Measurements from ENCODE around the gene C22orf15.

GRCh38 chr22:23750714-23751440 lies 11.9 kb upstream of the C22orf15 start, which contains the start of gene ZNF70:
- TF ChIP-seq, protein P1, sequence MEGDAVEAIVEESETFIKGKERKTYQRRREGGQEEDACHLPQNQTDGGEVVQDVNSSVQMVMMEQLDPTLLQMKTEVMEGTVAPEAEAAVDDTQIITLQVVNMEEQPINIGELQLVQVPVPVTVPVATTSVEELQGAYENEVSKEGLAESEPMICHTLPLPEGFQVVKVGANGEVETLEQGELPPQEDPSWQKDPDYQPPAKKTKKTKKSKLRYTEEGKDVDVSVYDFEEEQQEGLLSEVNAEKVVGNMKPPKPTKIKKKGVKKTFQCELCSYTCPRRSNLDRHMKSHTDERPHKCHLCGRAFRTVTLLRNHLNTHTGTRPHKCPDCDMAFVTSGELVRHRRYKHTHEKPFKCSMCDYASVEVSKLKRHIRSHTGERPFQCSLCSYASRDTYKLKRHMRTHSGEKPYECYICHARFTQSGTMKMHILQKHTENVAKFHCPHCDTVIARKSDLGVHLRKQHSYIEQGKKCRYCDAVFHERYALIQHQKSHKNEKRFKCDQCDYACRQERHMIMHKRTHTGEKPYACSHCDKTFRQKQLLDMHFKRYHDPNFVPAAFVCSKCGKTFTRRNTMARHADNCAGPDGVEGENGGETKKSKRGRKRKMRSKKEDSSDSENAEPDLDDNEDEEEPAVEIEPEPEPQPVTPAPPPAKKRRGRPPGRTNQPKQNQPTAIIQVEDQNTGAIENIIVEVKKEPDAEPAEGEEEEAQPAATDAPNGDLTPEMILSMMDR (IDR thresholded peaks at IDR 0.05): peak in 4 of 6 experiments; percentile 1 to 25 (median 17)
- peak in 1 of 2 donors; percentile 68 for TF ChIP-seq POLR2A (IDR thresholded peaks at IDR 0.05)
